Liver (tissue), 3 donors: Measurements from ENCODE around the gene HOOK2.

Source experiments
- GABPA ChIP-seq, 2 donors: IDR thresholded peaks in 1 of 2; conservative IDR thresholded peaks in 1 of 2; 2 replicates each; pipeline ENCODE4 v1.6.1; 2016; ENCODE audit warnings: antibody characterized with exemption in 2 of 2, mild to moderate bottlenecking in 1 of 2, moderate library complexity in 1 of 2
- NR2F2 ChIP-seq: IDR thresholded peaks from 2 replicates; pipeline ENCODE4 v1.6.1; 2016; ENCODE audit warnings: antibody characterized with exemption
- RAD21 ChIP-seq, 2 donors: IDR thresholded peaks; 2 replicates each; pipeline ENCODE4 v1.6.1; 2016; ENCODE audit warnings: antibody characterized with exemption in 2 of 2, mild to moderate bottlenecking in 2 of 2
- SP1 ChIP-seq: IDR thresholded peaks from 2 replicates; pipeline ENCODE4 v1.6.1; 2018; ENCODE audit warnings: antibody characterized with exemption, mild to moderate bottlenecking
- TAF1 ChIP-seq: conservative IDR thresholded peaks from 2 replicates; pipeline ENCODE4 v1.6.1; 2016; ENCODE audit warnings: antibody characterized with exemption, mild to moderate bottlenecking
- YY1 ChIP-seq: IDR thresholded peaks from 2 replicates; pipeline ENCODE4 v1.6.1; 2016; ENCODE audit warnings: antibody characterized with exemption, mild to moderate bottlenecking
- TF ChIP-seq, protein P1 (sequence below): IDR thresholded peaks from 2 replicates; pipeline ENCODE4 v1.6.1; 2016; ENCODE audit warnings: antibody characterized with exemption, mild to moderate bottlenecking
- TF ChIP-seq, protein P2 (sequence below): fragments of 150-350 bp; IDR thresholded peaks from 2 replicates; pipeline ENCODE4 v1.5.1; 2017; ENCODE audit warnings: improper control_type of control experiment, low read depth, low read length; ENCODE audit not compliant: missing input control
- TF ChIP-seq, protein P3 (sequence below): IDR thresholded peaks from 2 replicates; pipeline ENCODE4 v1.6.1; 2016; ENCODE audit warnings: antibody characterized with exemption
- TF ChIP-seq, protein P4 (sequence below): IDR thresholded peaks from 2 replicates; pipeline ENCODE4 v1.6.1; 2016; ENCODE audit warnings: antibody characterized with exemption
- donor health status: healthy.
- donor health status: healthy.

DNA sequence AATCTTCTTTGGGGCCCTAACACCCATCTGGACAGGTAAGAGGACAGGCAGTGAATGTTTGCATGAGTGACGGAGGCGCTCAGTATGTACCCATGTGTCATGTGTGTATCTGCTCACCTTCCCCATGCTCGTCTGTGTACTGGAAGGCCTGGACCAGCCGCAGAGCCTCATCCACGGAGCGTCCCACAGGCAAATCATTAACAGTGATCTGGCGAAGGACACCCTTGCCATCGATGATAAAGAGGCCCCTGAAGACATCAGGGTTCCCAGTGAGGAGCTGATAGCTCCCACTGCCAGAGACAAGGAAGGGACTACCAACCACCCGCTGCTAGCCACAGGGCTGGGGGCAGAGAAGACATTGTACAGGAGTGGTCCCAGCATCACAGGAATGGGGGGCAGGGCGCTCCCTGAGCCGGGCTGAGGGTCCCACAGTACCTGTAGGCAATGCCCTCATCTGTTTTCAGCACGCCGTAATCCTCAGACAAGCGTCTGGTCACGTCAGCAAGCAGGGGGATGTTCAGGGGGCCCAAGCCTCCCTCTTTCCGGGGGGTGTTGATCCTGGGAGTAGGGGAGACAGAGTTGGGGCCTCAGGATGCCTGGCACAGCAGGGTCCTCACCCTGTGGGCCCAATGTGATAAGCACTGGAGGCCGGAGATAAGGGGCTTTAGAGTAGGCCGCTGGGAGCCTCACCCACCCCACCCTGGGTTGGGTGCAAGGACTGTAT lies 24.6 kb upstream of the HOOK2 start:
- TF ChIP-seq GABPA (IDR thresholded peaks at IDR 0.05 in 1 of 2, conservative IDR thresholded peaks at IDR 0.05 in 1 of 2) (no peak), RAD21 (IDR thresholded peaks at IDR 0.05) (no peak), NR2F2 (no peak), YY1 (no peak), SP1 (no peak), TAF1 (no peak)
- TF ChIP-seq, protein P1, sequence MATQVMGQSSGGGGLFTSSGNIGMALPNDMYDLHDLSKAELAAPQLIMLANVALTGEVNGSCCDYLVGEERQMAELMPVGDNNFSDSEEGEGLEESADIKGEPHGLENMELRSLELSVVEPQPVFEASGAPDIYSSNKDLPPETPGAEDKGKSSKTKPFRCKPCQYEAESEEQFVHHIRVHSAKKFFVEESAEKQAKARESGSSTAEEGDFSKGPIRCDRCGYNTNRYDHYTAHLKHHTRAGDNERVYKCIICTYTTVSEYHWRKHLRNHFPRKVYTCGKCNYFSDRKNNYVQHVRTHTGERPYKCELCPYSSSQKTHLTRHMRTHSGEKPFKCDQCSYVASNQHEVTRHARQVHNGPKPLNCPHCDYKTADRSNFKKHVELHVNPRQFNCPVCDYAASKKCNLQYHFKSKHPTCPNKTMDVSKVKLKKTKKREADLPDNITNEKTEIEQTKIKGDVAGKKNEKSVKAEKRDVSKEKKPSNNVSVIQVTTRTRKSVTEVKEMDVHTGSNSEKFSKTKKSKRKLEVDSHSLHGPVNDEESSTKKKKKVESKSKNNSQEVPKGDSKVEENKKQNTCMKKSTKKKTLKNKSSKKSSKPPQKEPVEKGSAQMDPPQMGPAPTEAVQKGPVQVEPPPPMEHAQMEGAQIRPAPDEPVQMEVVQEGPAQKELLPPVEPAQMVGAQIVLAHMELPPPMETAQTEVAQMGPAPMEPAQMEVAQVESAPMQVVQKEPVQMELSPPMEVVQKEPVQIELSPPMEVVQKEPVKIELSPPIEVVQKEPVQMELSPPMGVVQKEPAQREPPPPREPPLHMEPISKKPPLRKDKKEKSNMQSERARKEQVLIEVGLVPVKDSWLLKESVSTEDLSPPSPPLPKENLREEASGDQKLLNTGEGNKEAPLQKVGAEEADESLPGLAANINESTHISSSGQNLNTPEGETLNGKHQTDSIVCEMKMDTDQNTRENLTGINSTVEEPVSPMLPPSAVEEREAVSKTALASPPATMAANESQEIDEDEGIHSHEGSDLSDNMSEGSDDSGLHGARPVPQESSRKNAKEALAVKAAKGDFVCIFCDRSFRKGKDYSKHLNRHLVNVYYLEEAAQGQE, result no peak
- TF ChIP-seq, protein P2, sequence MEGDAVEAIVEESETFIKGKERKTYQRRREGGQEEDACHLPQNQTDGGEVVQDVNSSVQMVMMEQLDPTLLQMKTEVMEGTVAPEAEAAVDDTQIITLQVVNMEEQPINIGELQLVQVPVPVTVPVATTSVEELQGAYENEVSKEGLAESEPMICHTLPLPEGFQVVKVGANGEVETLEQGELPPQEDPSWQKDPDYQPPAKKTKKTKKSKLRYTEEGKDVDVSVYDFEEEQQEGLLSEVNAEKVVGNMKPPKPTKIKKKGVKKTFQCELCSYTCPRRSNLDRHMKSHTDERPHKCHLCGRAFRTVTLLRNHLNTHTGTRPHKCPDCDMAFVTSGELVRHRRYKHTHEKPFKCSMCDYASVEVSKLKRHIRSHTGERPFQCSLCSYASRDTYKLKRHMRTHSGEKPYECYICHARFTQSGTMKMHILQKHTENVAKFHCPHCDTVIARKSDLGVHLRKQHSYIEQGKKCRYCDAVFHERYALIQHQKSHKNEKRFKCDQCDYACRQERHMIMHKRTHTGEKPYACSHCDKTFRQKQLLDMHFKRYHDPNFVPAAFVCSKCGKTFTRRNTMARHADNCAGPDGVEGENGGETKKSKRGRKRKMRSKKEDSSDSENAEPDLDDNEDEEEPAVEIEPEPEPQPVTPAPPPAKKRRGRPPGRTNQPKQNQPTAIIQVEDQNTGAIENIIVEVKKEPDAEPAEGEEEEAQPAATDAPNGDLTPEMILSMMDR, result no peak
- TF ChIP-seq, protein P3, sequence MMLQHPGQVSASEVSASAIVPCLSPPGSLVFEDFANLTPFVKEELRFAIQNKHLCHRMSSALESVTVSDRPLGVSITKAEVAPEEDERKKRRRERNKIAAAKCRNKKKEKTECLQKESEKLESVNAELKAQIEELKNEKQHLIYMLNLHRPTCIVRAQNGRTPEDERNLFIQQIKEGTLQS, result no peak
- TF ChIP-seq, protein P4, sequence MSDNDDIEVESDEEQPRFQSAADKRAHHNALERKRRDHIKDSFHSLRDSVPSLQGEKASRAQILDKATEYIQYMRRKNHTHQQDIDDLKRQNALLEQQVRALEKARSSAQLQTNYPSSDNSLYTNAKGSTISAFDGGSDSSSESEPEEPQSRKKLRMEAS, result no peak
